NOMO-1 (cell line): Measurements from ENCODE around the gene OR5B21.
A peak's percentile ranks its signal among the peaks of the same experiment; 100 is the strongest.

ENCODE experiments used
- DNase-seq, 2 experiments: peaks; one replicate each; lab custom pipeline; 2025; ENCODE audit not compliant: unreplicated experiment in 2 of 2; lab: John Stamatoyannopoulos, UW

OR5B21 gene

GRCh38 chr11:58494101-58494500, 13.8 kb downstream of the OR5B21 start:
- DNase-seq, result no peak

- DNase-seq, result no peak
Observed at GRCh38 chr11:58493676-58494075, 14.2 kb downstream of the OR5B21 start.

- DNase-seq, result peak in 1 of 2 experiments; percentile 9
Observed at GRCh38 chr11:58490827-58491226, 17.1 kb downstream of the OR5B21 start.

- no peak for DNase-seq
Observed at GRCh38 chr11:58487170-58487569, 20.7 kb downstream of the OR5B21 start.

GRCh38 chr11:58485961-58486360, 21.9 kb downstream of the OR5B21 start:
- DNase-seq, result no peak

- DNase-seq, result no peak
Observed at GRCh38 chr11:58471892-58472291, 36.0 kb downstream of the OR5B21 start.

GRCh38 chr11:58466293-58466692, 41.6 kb downstream of the OR5B21 start:
- DNase-seq, result no peak

- DNase-seq, result no peak
Observed at GRCh38 chr11:58465690-58466089, 42.2 kb downstream of the OR5B21 start.
